ENCODE measurements around the gene CACNB4.

DNA sequence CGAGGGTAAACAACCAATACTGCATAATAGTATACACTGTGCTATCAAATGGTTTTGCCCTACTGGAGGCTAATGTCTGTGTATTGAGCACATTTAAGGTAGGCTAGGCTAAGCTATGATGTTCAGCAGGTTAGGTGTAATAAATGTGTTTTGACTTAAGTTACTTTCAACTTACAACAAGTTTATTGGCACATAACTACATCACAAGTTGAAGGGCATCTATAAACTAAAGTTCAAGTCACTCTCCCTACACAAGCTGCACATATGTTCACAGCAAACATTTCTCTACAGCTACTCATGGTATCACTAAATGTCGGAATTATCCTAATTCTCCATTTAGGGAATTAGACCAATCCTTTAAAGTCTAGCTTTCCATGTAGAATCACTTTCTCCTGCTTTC is 282.0 kb downstream of the CACNB4 start:
- TF ChIP-seq, protein P1, sequence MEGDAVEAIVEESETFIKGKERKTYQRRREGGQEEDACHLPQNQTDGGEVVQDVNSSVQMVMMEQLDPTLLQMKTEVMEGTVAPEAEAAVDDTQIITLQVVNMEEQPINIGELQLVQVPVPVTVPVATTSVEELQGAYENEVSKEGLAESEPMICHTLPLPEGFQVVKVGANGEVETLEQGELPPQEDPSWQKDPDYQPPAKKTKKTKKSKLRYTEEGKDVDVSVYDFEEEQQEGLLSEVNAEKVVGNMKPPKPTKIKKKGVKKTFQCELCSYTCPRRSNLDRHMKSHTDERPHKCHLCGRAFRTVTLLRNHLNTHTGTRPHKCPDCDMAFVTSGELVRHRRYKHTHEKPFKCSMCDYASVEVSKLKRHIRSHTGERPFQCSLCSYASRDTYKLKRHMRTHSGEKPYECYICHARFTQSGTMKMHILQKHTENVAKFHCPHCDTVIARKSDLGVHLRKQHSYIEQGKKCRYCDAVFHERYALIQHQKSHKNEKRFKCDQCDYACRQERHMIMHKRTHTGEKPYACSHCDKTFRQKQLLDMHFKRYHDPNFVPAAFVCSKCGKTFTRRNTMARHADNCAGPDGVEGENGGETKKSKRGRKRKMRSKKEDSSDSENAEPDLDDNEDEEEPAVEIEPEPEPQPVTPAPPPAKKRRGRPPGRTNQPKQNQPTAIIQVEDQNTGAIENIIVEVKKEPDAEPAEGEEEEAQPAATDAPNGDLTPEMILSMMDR (IDR thresholded peaks at IDR 0.05) = no peak
- TF ChIP-seq POLR2A (IDR thresholded peaks at IDR 0.05) = no peak
- no peak for TF ChIP-seq EP300 (IDR thresholded peaks at IDR 0.05)

Data from tibial nerve (tissue), 4 donors.